GM23338 (cell line): ENCODE data around the gene TTBK2. TPM values are rescaled to one million over a fixed set of nuclear protein-coding genes. Genes with fewer than 3 reads are reported as not detected.

Source experiments
- ATAC-seq: fragments of 200-7000 bp; cut with Tn5 transposase; 3 replicates; pipeline ENCODE4 v1.9.1; 2020
- DNase-seq: peaks from one replicate; pipeline ENCODE4 v3.0.0-alpha.2; 2015; ENCODE audit warnings: low spot score
- H2AFZ ChIP-seq: fragments of 200-600 bp; sonication (generic); 2 replicates; pipeline ENCODE4 v1.8.0; 2016; ENCODE audit warnings: antibody characterized with exemption, mild to moderate bottlenecking, moderate library complexity
- H3F3A ChIP-seq: fragments of 200-600 bp; sonication (generic); replicated peaks from 2 replicates; pipeline ENCODE4 v1.8.0; 2017; ENCODE audit warnings: antibody characterized with exemption, mixed run types, low read depth
- H3K27ac ChIP-seq: fragments of 200-600 bp; sonication (generic); 2 replicates; pipeline ENCODE4 v1.6.1; 2016; ENCODE audit warnings: low read depth
- H3K27me3 ChIP-seq: fragments of 200-600 bp; sonication (generic); 2 replicates; pipeline ENCODE4 v1.8.0; 2016; ENCODE audit warnings: mild to moderate bottlenecking, mixed run types, moderate library complexity; ENCODE audit not compliant: insufficient read depth
- H3K36me3 ChIP-seq: fragments of 200-600 bp; sonication (generic); 2 replicates; pipeline ENCODE4 v1.8.0; 2016; ENCODE audit warnings: mild to moderate bottlenecking; ENCODE audit not compliant: insufficient read depth
- H3K4me1 ChIP-seq: fragments of 200-600 bp; sonication (generic); 2 replicates; pipeline ENCODE4 v1.8.0; 2016; ENCODE audit warnings: mild to moderate bottlenecking, moderate library complexity; ENCODE audit not compliant: insufficient read depth
- H3K4me2 ChIP-seq: fragments of 200-600 bp; sonication (generic); 2 replicates; pipeline ENCODE4 v1.7.1; 2017; ENCODE audit warnings: mixed run types
- H3K4me3 ChIP-seq: fragments of 200-600 bp; sonication (generic); 2 replicates; pipeline ENCODE4 v1.6.1; 2016; ENCODE audit warnings: mixed run types
- H3K79me2 ChIP-seq: fragments of 200-600 bp; sonication (generic); replicated peaks from 2 replicates; pipeline ENCODE4 v1.8.0; 2017; ENCODE audit warnings: mild to moderate bottlenecking; ENCODE audit not compliant: insufficient read depth
- H3K9me2 ChIP-seq: fragments of 200-600 bp; sonication (generic); 2 replicates; pipeline ENCODE4 v1.8.0; 2017; ENCODE audit not compliant: insufficient read depth
- H4K20me1 ChIP-seq: fragments of 200-600 bp; sonication (generic); replicated peaks from 2 replicates; pipeline ENCODE4 v1.8.0; 2017; ENCODE audit warnings: mild to moderate bottlenecking; ENCODE audit not compliant: insufficient read depth
- H3K27ac Mint-ChIP-seq: 2 replicates; pipeline ENCODE4 v1.8.0; 2020; ENCODE audit warnings: inconsistent platforms, mild to moderate bottlenecking, moderate library complexity, mixed read lengths
- H3K27me3 Mint-ChIP-seq: 3 replicates; pipeline ENCODE4 v1.8.0; 2022; ENCODE audit warnings: low read depth, mild to moderate bottlenecking, moderate library complexity, mixed read lengths, inconsistent platforms; ENCODE audit not compliant: insufficient read depth, poor library complexity
- H3K36me3 Mint-ChIP-seq: 3 replicates; pipeline ENCODE4 v1.8.0; 2021; ENCODE audit warnings: low read depth, mild to moderate bottlenecking, inconsistent platforms, moderate library complexity, mixed read lengths
- H3K4me1 Mint-ChIP-seq: 3 replicates; pipeline ENCODE4 v1.8.0; 2020; ENCODE audit warnings: mild to moderate bottlenecking, inconsistent platforms, mixed read lengths
- H3K4me3 Mint-ChIP-seq: 3 replicates; pipeline ENCODE4 v1.8.0; 2021; ENCODE audit warnings: moderate library complexity, mild to moderate bottlenecking, inconsistent platforms, mixed read lengths
- H3K9me3 Mint-ChIP-seq: 3 replicates; pipeline ENCODE4 v1.8.0; 2020; ENCODE audit warnings: moderate library complexity, mild to moderate bottlenecking, inconsistent platforms, mixed read lengths
- CREB1 ChIP-seq: fragments of 250-450 bp; sonication (Bioruptor Pico); IDR thresholded peaks from 2 replicates; pipeline ENCODE4 v1.5.0; 2020; ENCODE audit warnings: low read depth, mild to moderate bottlenecking, moderate library complexity
- CTCF ChIP-seq, 2 experiments: fragments of 200-600 bp in 1 of 2; sonication (generic) in 1 of 2; conservative IDR thresholded peaks; 2 replicates each; pipeline versions ENCODE4 v1.5.1 to v1.6.1; 2016 to 2017; ENCODE audit warnings: antibody characterized with exemption in 2 of 2, low read depth in 2 of 2, mild to moderate bottlenecking in 2 of 2, moderate library complexity in 1 of 2
- EZH2 ChIP-seq: fragments of 200-600 bp; sonication (generic); IDR thresholded peaks from one replicate; pipeline ENCODE4 v1.8.0; 2017; ENCODE audit warnings: antibody characterized with exemption, mild to moderate bottlenecking, low read depth; ENCODE audit not compliant: unreplicated experiment
- EZH2phosphoT487 ChIP-seq: fragments of 200-600 bp; sonication (generic); IDR thresholded peaks from one replicate; pipeline ENCODE4 v1.8.1; 2018; ENCODE audit warnings: antibody characterized with exemption; ENCODE audit not compliant: unreplicated experiment
- JUNB ChIP-seq: IDR thresholded peaks from one replicate; pipeline ENCODE4 v1.6.1; 2016; ENCODE audit warnings: antibody characterized with exemption; ENCODE audit not compliant: unreplicated experiment
- POLR2AphosphoS5 ChIP-seq: IDR thresholded peaks from 2 replicates; pipeline ENCODE4 v1.6.1; 2016; ENCODE audit warnings: antibody characterized with exemption, low read depth
- STAT1 ChIP-seq: IDR thresholded peaks from one replicate; pipeline ENCODE4 v1.6.1; 2016; ENCODE audit warnings: antibody characterized with exemption; ENCODE audit not compliant: unreplicated experiment
- ZNF114 ChIP-seq: fragments of 250-450 bp; sonication (Bioruptor Pico); IDR thresholded peaks from 2 replicates; pipeline ENCODE4 v1.5.0; 2020; ENCODE audit warnings: mild to moderate bottlenecking, moderate library complexity
- ZNF462 ChIP-seq: fragments of 250-450 bp; sonication (Bioruptor Pico); IDR thresholded peaks from 2 replicates; pipeline ENCODE4 v1.5.0; 2020; ENCODE audit warnings: mild to moderate bottlenecking, moderate library complexity
- polyA plus RNA-seq: library from polyadenylated mRNA; unstranded; fragments of >200 nt; fragmentation: Nextera tagmentation; extraction: Ambion mirVana; gene quantifications from 2 replicates; pipeline ENCODE4 v1.2.1, GENCODE V29; 2016
- total RNA-seq: library from RNA; depleted of rRNA; stranded (reverse); fragments of >200 nt; shearing (Covaris generic); gene quantifications from 2 replicates; pipeline ENCODE4 v1.2.3, GENCODE V29; 2014
- TF ChIP-seq, protein P1 (sequence below): IDR thresholded peaks from one replicate; pipeline ENCODE4 v1.6.1; 2018; ENCODE audit warnings: antibody characterized with exemption; ENCODE audit not compliant: unreplicated experiment

TTBK2 gene
- total and polyA plus RNA-seq, 2 experiments from 2014 or later, result 5.8 to 15.9 TPM

GRCh38 chr15:42775416-42775815 is 145.2 kb downstream of the TTBK2 start:
- H3K9me2 ChIP-seq, result no peaks in the 10 kb centered on the region
- H3K79me2 ChIP-seq, result no peaks in the 10 kb centered on the region
- no peak overlapping the region for H2AFZ ChIP-seq
- no peaks in the 10 kb centered on the region for H3F3A ChIP-seq
- H3K27me3 ChIP-seq, result no peaks in the 10 kb centered on the region
- ATAC-seq (no peak), DNase-seq (no peak)
- no peaks in the 10 kb centered on the region for H3K36me3 ChIP-seq
- TF ChIP-seq CREB1 (no peak), EZH2 (no peak), JUNB (no peak), STAT1 (no peak), ZNF114 (CRISPR knock-in tag) (no peak), POLR2AphosphoS5 (no peak), EZH2phosphoT487 (no peak), CTCF (conservative IDR thresholded peaks at IDR 0.05; ENCODE audit: low read depth in 2 of 2) (no peak)
- TF ChIP-seq, protein P1, sequence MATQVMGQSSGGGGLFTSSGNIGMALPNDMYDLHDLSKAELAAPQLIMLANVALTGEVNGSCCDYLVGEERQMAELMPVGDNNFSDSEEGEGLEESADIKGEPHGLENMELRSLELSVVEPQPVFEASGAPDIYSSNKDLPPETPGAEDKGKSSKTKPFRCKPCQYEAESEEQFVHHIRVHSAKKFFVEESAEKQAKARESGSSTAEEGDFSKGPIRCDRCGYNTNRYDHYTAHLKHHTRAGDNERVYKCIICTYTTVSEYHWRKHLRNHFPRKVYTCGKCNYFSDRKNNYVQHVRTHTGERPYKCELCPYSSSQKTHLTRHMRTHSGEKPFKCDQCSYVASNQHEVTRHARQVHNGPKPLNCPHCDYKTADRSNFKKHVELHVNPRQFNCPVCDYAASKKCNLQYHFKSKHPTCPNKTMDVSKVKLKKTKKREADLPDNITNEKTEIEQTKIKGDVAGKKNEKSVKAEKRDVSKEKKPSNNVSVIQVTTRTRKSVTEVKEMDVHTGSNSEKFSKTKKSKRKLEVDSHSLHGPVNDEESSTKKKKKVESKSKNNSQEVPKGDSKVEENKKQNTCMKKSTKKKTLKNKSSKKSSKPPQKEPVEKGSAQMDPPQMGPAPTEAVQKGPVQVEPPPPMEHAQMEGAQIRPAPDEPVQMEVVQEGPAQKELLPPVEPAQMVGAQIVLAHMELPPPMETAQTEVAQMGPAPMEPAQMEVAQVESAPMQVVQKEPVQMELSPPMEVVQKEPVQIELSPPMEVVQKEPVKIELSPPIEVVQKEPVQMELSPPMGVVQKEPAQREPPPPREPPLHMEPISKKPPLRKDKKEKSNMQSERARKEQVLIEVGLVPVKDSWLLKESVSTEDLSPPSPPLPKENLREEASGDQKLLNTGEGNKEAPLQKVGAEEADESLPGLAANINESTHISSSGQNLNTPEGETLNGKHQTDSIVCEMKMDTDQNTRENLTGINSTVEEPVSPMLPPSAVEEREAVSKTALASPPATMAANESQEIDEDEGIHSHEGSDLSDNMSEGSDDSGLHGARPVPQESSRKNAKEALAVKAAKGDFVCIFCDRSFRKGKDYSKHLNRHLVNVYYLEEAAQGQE, result no peak
- Mint-ChIP-seq H3K27ac (no peak overlapping the region), H3K4me1 (peaks cover 2% of the 10 kb centered on the region; the same call in 1 of the 3 replicates), H3K9me3 (no peaks in the 10 kb centered on the region), H3K27me3 (no peaks in the 10 kb centered on the region), H3K4me3 (no peak overlapping the region), H3K36me3 (peaks cover 2% of the 10 kb centered on the region; the same call in 1 of the 3 replicates)
- H3K4me3 ChIP-seq, result no peak overlapping the region
- no peaks in the 10 kb centered on the region for H3K4me1 ChIP-seq
- no peak overlapping the region for H3K27ac ChIP-seq
- H4K20me1 ChIP-seq, result no peaks in the 10 kb centered on the region; the same call in none of the 2 replicates
- no peak overlapping the region for H3K4me2 ChIP-seq

DNA sequence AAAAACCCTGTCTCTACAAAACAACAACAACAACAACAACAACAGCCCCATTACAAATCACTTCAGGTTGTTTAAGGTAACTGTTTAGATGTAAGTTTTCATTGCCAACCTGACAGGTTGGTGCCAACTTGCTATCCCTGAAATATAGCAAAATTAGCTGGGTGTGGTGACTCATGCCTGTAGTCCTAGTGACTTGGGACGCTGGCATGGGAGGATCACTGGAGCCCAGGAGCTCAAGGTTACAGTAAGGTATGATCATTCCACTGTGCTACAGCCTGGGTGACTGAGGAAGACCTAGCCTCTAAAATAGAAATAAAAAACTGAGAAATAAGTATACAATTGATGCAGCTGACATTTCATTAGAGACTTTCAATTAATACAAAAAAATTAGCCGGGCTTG is 147.7 kb downstream of the TTBK2 start:
- Histone ChIP-seq H3K4me2 (no peak overlapping the region), H2AFZ (no peak overlapping the region), H3K4me1 (no peaks in the 10 kb centered on the region), H3K27ac (no peak overlapping the region), H3F3A (no peaks in the 10 kb centered on the region), H3K4me3 (no peak overlapping the region), H3K9me2 (no peaks in the 10 kb centered on the region), H3K79me2 (no peaks in the 10 kb centered on the region), H3K27me3 (no peaks in the 10 kb centered on the region), H3K36me3 (no peaks in the 10 kb centered on the region), H4K20me1 (no peaks in the 10 kb centered on the region; the same call in none of the 2 replicates)
- Mint-ChIP-seq H3K9me3 (no peaks in the 10 kb centered on the region), H3K36me3 (peaks cover 7% of the 10 kb centered on the region; the same call in 1 of the 3 replicates), H3K4me1 (peaks cover 2% of the 10 kb centered on the region; the same call in 1 of the 3 replicates), H3K27ac (no peak overlapping the region), H3K4me3 (no peak overlapping the region), H3K27me3 (no peaks in the 10 kb centered on the region)
- no peak for DNase-seq
- ATAC-seq, result no peak
- no peak for TF ChIP-seq ZNF462 (CRISPR knock-in tag)
- no peak for TF ChIP-seq STAT1
- TF ChIP-seq ZNF114 (CRISPR knock-in tag), result no peak
